T-helper 2 cell treated with Interferon-gamma antibody and Interleukin-4, amounts not matched to agents 5 μg/mL and 100 μg/mL, for 36 hours (primary cell): ENCODE data around the gene RFX2.
"Not testable (repeated sequence)": the region's sequence is repeated elsewhere in the genome, so short reads cannot be mapped to it uniquely, and the experiment has no call there.

ENCODE experiments used
- DNase-seq: peaks from one replicate; pipeline ENCODE4 v3.0.0; 2021; ENCODE audit warnings: low spot score
- H3K27ac Mint-ChIP-seq: one replicate; pipeline ENCODE4 v1.8.0; 2021; ENCODE audit warnings: mild to moderate bottlenecking, mixed read lengths
- H3K27me3 Mint-ChIP-seq: one replicate; pipeline ENCODE4 v1.8.0; 2021; ENCODE audit warnings: low read depth, mixed read lengths
- H3K36me3 Mint-ChIP-seq: one replicate; pipeline ENCODE4 v1.8.0; 2021; ENCODE audit warnings: low read depth, mixed read lengths
- H3K4me1 Mint-ChIP-seq: one replicate; pipeline ENCODE4 v1.8.0; 2021; ENCODE audit warnings: low read depth, mixed read lengths
- H3K4me3 Mint-ChIP-seq: one replicate; pipeline ENCODE4 v1.8.0; 2022; ENCODE audit warnings: mild to moderate bottlenecking, moderate library complexity, mixed read lengths
- H3K9me3 Mint-ChIP-seq: one replicate; pipeline ENCODE4 v1.8.0; 2021; ENCODE audit warnings: mixed read lengths

Gene RFX2

GRCh38 chr19:6039566-6040225, 70.6 kb downstream of the RFX2 start:
- no peak overlapping the region for H3K4me3 Mint-ChIP-seq
- peaks cover 2% of the 10 kb centered on the region for H3K9me3 Mint-ChIP-seq
- no peaks in the 10 kb centered on the region for H3K27me3 Mint-ChIP-seq
- H3K27ac Mint-ChIP-seq = no peak overlapping the region
- no peak for DNase-seq
- peaks cover 6% of the 10 kb centered on the region for H3K4me1 Mint-ChIP-seq
- H3K36me3 Mint-ChIP-seq = peaks cover 6% of the 10 kb centered on the region

GRCh38 chr19:6038634-6039405, 71.5 kb downstream of the RFX2 start:
- Mint-ChIP-seq H3K36me3 (peaks cover 6% of the 10 kb centered on the region), H3K4me3 (no peak overlapping the region), H3K27ac (no peak overlapping the region), H3K9me3 (peaks cover 2% of the 10 kb centered on the region), H3K4me1 (peaks cover 6% of the 10 kb centered on the region), H3K27me3 (no peaks in the 10 kb centered on the region)
- DNase-seq = peak; percentile 59

- Mint-ChIP-seq H3K27ac (no peak overlapping the region), H3K36me3 (peaks cover 8% of the 10 kb centered on the region), H3K27me3 (no peaks in the 10 kb centered on the region), H3K4me3 (no peak overlapping the region), H3K9me3 (peaks cover 2% of the 10 kb centered on the region), H3K4me1 (peaks cover 6% of the 10 kb centered on the region)
- DNase-seq = no peak
These were observed 75.3 kb downstream of the RFX2 start for GRCh38 chr19:6035026-6035425.

GRCh38 chr19:6034512-6034911, 75.8 kb downstream of the RFX2 start:
- Mint-ChIP-seq H3K27me3 (no peaks in the 10 kb centered on the region), H3K27ac (no peak overlapping the region), H3K4me3 (no peak overlapping the region)

GRCh38 chr19:6033744-6034264, 76.5 kb downstream of the RFX2 start:
- Mint-ChIP-seq H3K9me3 (peaks cover 2% of the 10 kb centered on the region), H3K36me3 (peaks cover 8% of the 10 kb centered on the region), H3K4me3 (no peak overlapping the region), H3K4me1 (peaks cover 4% of the 10 kb centered on the region), H3K27ac (no peak overlapping the region), H3K27me3 (no peaks in the 10 kb centered on the region)
- no peak for DNase-seq

More at GRCh38 chr19:6034512-6034911, 75.8 kb downstream of the RFX2 start:
- Mint-ChIP-seq H3K4me1 (peaks cover 6% of the 10 kb centered on the region), H3K9me3 (peaks cover 2% of the 10 kb centered on the region), H3K36me3 (peaks cover 8% of the 10 kb centered on the region)
- DNase-seq = no peak

- Mint-ChIP-seq H3K36me3 (peaks cover 5% of the 10 kb centered on the region), H3K4me3 (no peak overlapping the region), H3K9me3 (peaks cover 2% of the 10 kb centered on the region), H3K4me1 (no peaks in the 10 kb centered on the region), H3K27ac (no peak overlapping the region), H3K27me3 (no peaks in the 10 kb centered on the region)
- no peak for DNase-seq
These were observed 77.5 kb downstream of the RFX2 start for GRCh38 chr19:6032827-6033226.

GRCh38 chr19:6032381-6032780, 77.9 kb downstream of the RFX2 start:
- Mint-ChIP-seq H3K27ac (no peak overlapping the region), H3K36me3 (peaks cover 5% of the 10 kb centered on the region), H3K4me1 (no peaks in the 10 kb centered on the region), H3K9me3 (no peaks in the 10 kb centered on the region), H3K4me3 (no peak overlapping the region), H3K27me3 (no peaks in the 10 kb centered on the region)
- no peak for DNase-seq

GRCh38 chr19:6030214-6030507, 80.1 kb downstream of the RFX2 start:
- H3K4me1 Mint-ChIP-seq = no peaks in the 10 kb centered on the region
- peaks cover 2% of the 10 kb centered on the region for H3K36me3 Mint-ChIP-seq
- no peak for DNase-seq
- no peaks in the 10 kb centered on the region for H3K9me3 Mint-ChIP-seq
- H3K27me3 Mint-ChIP-seq = no peaks in the 10 kb centered on the region
- H3K27ac Mint-ChIP-seq = no peak overlapping the region
- no peak overlapping the region for H3K4me3 Mint-ChIP-seq

- Mint-ChIP-seq H3K27me3 (no peaks in the 10 kb centered on the region), H3K4me1 (no peaks in the 10 kb centered on the region), H3K4me3 (no peak overlapping the region), H3K27ac (no peak overlapping the region), H3K36me3 (no peaks in the 10 kb centered on the region), H3K9me3 (no peaks in the 10 kb centered on the region)
- DNase-seq = no peak
These were observed 83.7 kb downstream of the RFX2 start for GRCh38 chr19:6026390-6027227.

- not testable (repeated sequence) for H3K27ac Mint-ChIP-seq, DNase-seq, H3K4me1 Mint-ChIP-seq, H3K9me3 Mint-ChIP-seq, H3K4me3 Mint-ChIP-seq, H3K36me3 Mint-ChIP-seq, H3K27me3 Mint-ChIP-seq
These were observed 85.5 kb downstream of the RFX2 start for GRCh38 chr19:6024756-6025155.

GRCh38 chr19:6023936-6024335, 86.4 kb downstream of the RFX2 start:
- DNase-seq = no peak
- Mint-ChIP-seq H3K36me3 (no peaks in the 10 kb centered on the region), H3K27me3 (no peaks in the 10 kb centered on the region), H3K4me1 (peaks cover 2% of the 10 kb centered on the region), H3K4me3 (no peak overlapping the region), H3K27ac (no peak overlapping the region), H3K9me3 (no peaks in the 10 kb centered on the region)

GRCh38 chr19:6023085-6023682, 87.1 kb downstream of the RFX2 start:
- Mint-ChIP-seq H3K27me3 (no peaks in the 10 kb centered on the region), H3K4me3 (no peak overlapping the region), H3K4me1 (peaks cover 2% of the 10 kb centered on the region), H3K9me3 (no peaks in the 10 kb centered on the region), H3K27ac (no peak overlapping the region), H3K36me3 (no peaks in the 10 kb centered on the region)
- DNase-seq = no peak

- no peak overlapping the region for H3K27ac Mint-ChIP-seq
- H3K9me3 Mint-ChIP-seq = no peaks in the 10 kb centered on the region
- DNase-seq = no peak
- no peaks in the 10 kb centered on the region for H3K36me3 Mint-ChIP-seq
- H3K4me1 Mint-ChIP-seq = peaks cover 2% of the 10 kb centered on the region
- no peak overlapping the region for H3K4me3 Mint-ChIP-seq
- H3K27me3 Mint-ChIP-seq = no peaks in the 10 kb centered on the region
These were observed 87.7 kb downstream of the RFX2 start for GRCh38 chr19:6022570-6023064.
